Hematopoietic multipotent progenitor cell (in vitro differentiated cells): Measurements from ENCODE around the gene SYK. TPM values are rescaled to one million over a fixed set of nuclear protein-coding genes. Genes with fewer than 3 reads are reported as not detected.
"Not testable (repeated sequence)": the region's sequence is repeated elsewhere in the genome, so short reads cannot be mapped to it uniquely, and the experiment has no call there.

Experiments
- DNase-seq, 3 donors: peaks; one replicate each; pipeline ENCODE4 v3.0.0-alpha.2; 2011 to 2015; ENCODE audit warnings: low read depth in 2 of 3, low spot score in 2 of 3
- total RNA-seq: library from RNA; depleted of rRNA; stranded (reverse); fragments of >200 nt; gene quantifications from one replicate; pipeline ENCODE4 v1.2.3, GENCODE V29; 2012

The SYK gene
- total RNA-seq = 62.7 TPM

GRCh38 chr9:90801241-90801972, at the start of gene SYK:
SYK (plus strand) TSS chr9:90801819; CDS start chr9:90843899, 42,080 bp downstream.
- DNase-seq = peak in 2 of 3 donors; percentile 80 to 81

- peak in 2 of 3 donors; percentile 82 to 85 for DNase-seq
Observed at GRCh38 chr9:90755514-90756371, 45.9 kb upstream of the SYK start.

- DNase-seq = not testable (repeated sequence)
Observed at GRCh38 chr9:90760577-90760976, 41.0 kb upstream of the SYK start.

- DNase-seq = no peak
Observed at GRCh38 chr9:90766731-90767130, 34.9 kb upstream of the SYK start.

GRCh38 chr9:90767523-90768100, 34.0 kb upstream of the SYK start:
- DNase-seq = no peak

GRCh38 chr9:90770182-90770738, 31.4 kb upstream of the SYK start:
- DNase-seq = peak in 2 of 3 donors; percentile 31 to 55

GRCh38 chr9:90770927-90771326, 30.7 kb upstream of the SYK start:
- DNase-seq = peak in 1 of 3 donors; percentile 51

- DNase-seq = no peak
Observed at GRCh38 chr9:90772386-90772785, 29.2 kb upstream of the SYK start.

- peak in 1 of 3 donors; percentile 29 for DNase-seq
Observed at GRCh38 chr9:90773617-90774016, 28.0 kb upstream of the SYK start.

- no peak for DNase-seq
Observed at GRCh38 chr9:90774071-90774470, 27.5 kb upstream of the SYK start.

GRCh38 chr9:90774682-90775081, 26.9 kb upstream of the SYK start:
- DNase-seq = peak in 2 of 3 donors; percentile 74 to 82

- no peak for DNase-seq
Observed at GRCh38 chr9:90775657-90776056, 26.0 kb upstream of the SYK start.

GRCh38 chr9:90778746-90779145, 22.9 kb upstream of the SYK start:
- DNase-seq = no peak

- DNase-seq = no peak
Observed at GRCh38 chr9:90783552-90783951, 18.1 kb upstream of the SYK start.

- no peak for DNase-seq
Observed at GRCh38 chr9:90783964-90784363, 17.7 kb upstream of the SYK start.

GRCh38 chr9:90787771-90788460, 13.7 kb upstream of the SYK start:
- no peak for DNase-seq

- DNase-seq = not testable (repeated sequence)
Observed at GRCh38 chr9:90788527-90788926, 13.1 kb upstream of the SYK start.

GRCh38 chr9:90789408-90789807, 12.2 kb upstream of the SYK start:
- DNase-seq = no peak

- no peak for DNase-seq
Observed at GRCh38 chr9:90789862-90790261, 11.8 kb upstream of the SYK start.

GRCh38 chr9:90793024-90793423, 8.6 kb upstream of the SYK start:
- not testable (repeated sequence) for DNase-seq
